Measurements from ENCODE around the gene PIEZO1. TPM values are rescaled to one million over a fixed set of nuclear protein-coding genes. Genes with fewer than 3 reads are reported as not detected.

Gene PIEZO1
- total RNA-seq, 4 donors from 2014 or later, result 105 to 248 (median 172) TPM

- peak overlapping the region; percentile 72 to 98 (median 92) for H3K27ac ChIP-seq
- peaks cover 0 to 4% of the 10 kb centered on the region in 2 donors for H3K36me3 ChIP-seq
- H3K9me3 ChIP-seq, result no peaks in the 10 kb centered on the region
- H3K4me1 ChIP-seq, result peaks cover 18 to 100% (median 83%) of the 10 kb centered on the region in 3 donors
- H3K4me3 ChIP-seq, result peak overlapping the region in 1 of 2 donors; percentile 44
- no peaks in the 10 kb centered on the region for H3K27me3 ChIP-seq
- WGBS, 2 donors (ENCODE audit: low coverage in 1 of 2), result no CpG with 5 or more reads among the region's 41 CpGs
- TF ChIP-seq CTCF (IDR thresholded peaks at IDR 0.05), result no peak
- peak; percentile 18 to 30 for TF ChIP-seq POLR2A (IDR thresholded peaks at IDR 0.05)
- no peak for TF ChIP-seq EP300 (IDR thresholded peaks at IDR 0.05)
- peak; percentile 60 for TF ChIP-seq POLR2AphosphoS5 (IDR thresholded peaks at IDR 0.05)
- peak; percentile 55 for ATAC-seq
These were observed 14.3 kb downstream of the PIEZO1 start for GRCh38 chr16:88770461-88771293.

GRCh38 chr16:88769617-88770460 is 15.2 kb downstream of the PIEZO1 start:
- 0% methylated on average over 1 of the region's 30 CpGs; no CpG with 5 or more reads in 1 of the 2 donors for WGBS, 2 donors (ENCODE audit: low coverage in 1 of 2)
- no peak for TF ChIP-seq EP300 (IDR thresholded peaks at IDR 0.05)
- no peak for TF ChIP-seq POLR2AphosphoS5 (IDR thresholded peaks at IDR 0.05)
- no peak for TF ChIP-seq POLR2A (IDR thresholded peaks at IDR 0.05)
- no peak for TF ChIP-seq CTCF (IDR thresholded peaks at IDR 0.05)
- no peaks in the 10 kb centered on the region for H3K27me3 ChIP-seq
- H3K4me3 ChIP-seq, result peak overlapping the region in 1 of 2 donors; percentile 44
- peaks cover 18 to 100% (median 83%) of the 10 kb centered on the region in 3 donors for H3K4me1 ChIP-seq
- ATAC-seq, result no peak
- no peaks in the 10 kb centered on the region for H3K9me3 ChIP-seq
- H3K27ac ChIP-seq, result peak overlapping the region; percentile 72 to 98 (median 92)
- peaks cover 0 to 4% of the 10 kb centered on the region in 2 donors for H3K36me3 ChIP-seq

- Histone ChIP-seq H3K4me1 (peaks cover 16 to 100% (median 77%) of the 10 kb centered on the region in 3 donors), H3K36me3 (peaks cover 0 to 10% of the 10 kb centered on the region in 2 donors), H3K27ac (peak overlapping the region; percentile 44 to 98 (median 92)), H3K4me3 (peak overlapping the region in 1 of 2 donors; percentile 34), H3K27me3 (no peaks in the 10 kb centered on the region), H3K9me3 (no peaks in the 10 kb centered on the region)
- 15 to 24% methylated on average over 4 of the region's 24 CpGs for WGBS, 2 donors (ENCODE audit: low coverage in 1 of 2)
- peak; percentile 54 for ATAC-seq
- TF ChIP-seq CTCF (IDR thresholded peaks at IDR 0.05) (peak in 1 of 4 experiments; percentile 30), POLR2AphosphoS5 (IDR thresholded peaks at IDR 0.05) (peak; percentile 81), POLR2A (IDR thresholded peaks at IDR 0.05) (no peak), EP300 (IDR thresholded peaks at IDR 0.05) (no peak)
These were observed 16.8 kb downstream of the PIEZO1 start for GRCh38 chr16:88768071-88768783.

GRCh38 chr16:88767546-88768070 is 17.4 kb downstream of the PIEZO1 start:
- peak overlapping the region in 1 of 2 donors; percentile 34 for H3K4me3 ChIP-seq
- whole genome bisulfite sequencing, 2 donors (ENCODE audit: low coverage in 1 of 2), result no CpG with 5 or more reads among the region's 12 CpGs
- H3K27ac ChIP-seq, result peak overlapping the region; percentile 44 to 98 (median 92)
- H3K27me3 ChIP-seq, result no peaks in the 10 kb centered on the region
- ATAC-seq, result no peak
- H3K9me3 ChIP-seq, result no peaks in the 10 kb centered on the region
- TF ChIP-seq POLR2A (IDR thresholded peaks at IDR 0.05) (no peak), CTCF (IDR thresholded peaks at IDR 0.05) (no peak), POLR2AphosphoS5 (IDR thresholded peaks at IDR 0.05) (no peak), EP300 (IDR thresholded peaks at IDR 0.05) (no peak)
- H3K36me3 ChIP-seq, result peaks cover 0 to 10% of the 10 kb centered on the region in 2 donors
- H3K4me1 ChIP-seq, result peaks cover 14 to 100% (median 75%) of the 10 kb centered on the region in 3 donors
